GM23248 (cell line): ENCODE data around the gene DUSP19. TPM values are rescaled to one million over a fixed set of nuclear protein-coding genes. Genes with fewer than 3 reads are reported as not detected.

Experiments used
- DNase-seq: peaks from one replicate; pipeline ENCODE4 v3.0.0-alpha.2; 2015
- H2AFZ ChIP-seq: fragments of 200-600 bp; sonication (generic); 2 replicates; pipeline ENCODE4 v1.6.1; 2016; ENCODE audit warnings: antibody characterized with exemption
- H3F3A ChIP-seq: fragments of 200-600 bp; sonication (generic); 2 replicates; pipeline ENCODE4 v1.6.1; 2016; ENCODE audit warnings: mild to moderate bottlenecking, antibody characterized with exemption, mixed run types; ENCODE audit not compliant: insufficient read depth
- H3K27ac ChIP-seq: fragments of 200-600 bp; sonication (generic); 2 replicates; pipeline ENCODE4 v1.5.1; 2016; ENCODE audit warnings: mild to moderate bottlenecking
- H3K27me3 ChIP-seq: fragments of 200-600 bp; sonication (generic); replicated peaks from 2 replicates; pipeline ENCODE4 v1.6.1; 2016; ENCODE audit warnings: mild to moderate bottlenecking; ENCODE audit not compliant: insufficient read depth
- H3K36me3 ChIP-seq: fragments of 200-600 bp; sonication (generic); 2 replicates; pipeline ENCODE4 v1.6.1; 2016; ENCODE audit warnings: low read depth, mild to moderate bottlenecking
- H3K4me1 ChIP-seq: fragments of 200-600 bp; sonication (generic); 2 replicates; pipeline ENCODE4 v1.6.1; 2016; ENCODE audit warnings: mild to moderate bottlenecking; ENCODE audit not compliant: insufficient read depth
- H3K4me2 ChIP-seq: fragments of 200-600 bp; sonication (generic); one replicate; pipeline ENCODE4 v1.6.1; 2016; ENCODE audit warnings: mild to moderate bottlenecking; ENCODE audit not compliant: unreplicated experiment
- H3K4me3 ChIP-seq: fragments of 200-600 bp; sonication (generic); 2 replicates; pipeline ENCODE4 v1.5.1; 2016; ENCODE audit warnings: mild to moderate bottlenecking
- H3K79me2 ChIP-seq: fragments of 200-600 bp; sonication (generic); 2 replicates; pipeline ENCODE4 v1.6.1; 2016; ENCODE audit warnings: mild to moderate bottlenecking; ENCODE audit not compliant: insufficient read depth
- H3K9ac ChIP-seq: fragments of 200-600 bp; sonication (generic); 2 replicates; pipeline ENCODE4 v1.6.1; 2016; ENCODE audit warnings: mild to moderate bottlenecking
- H3K9me2 ChIP-seq: fragments of 200-600 bp; sonication (generic); 2 replicates; pipeline ENCODE4 v1.6.1; 2016; ENCODE audit warnings: mixed run types, mild to moderate bottlenecking, moderate library complexity; ENCODE audit not compliant: insufficient read depth
- H3K9me3 ChIP-seq: fragments of 200-600 bp; sonication (generic); one replicate; pipeline ENCODE4 v1.6.1; 2017; ENCODE audit warnings: low read depth
- H4K20me1 ChIP-seq: fragments of 200-600 bp; sonication (generic); 2 replicates; pipeline ENCODE4 v1.6.0; 2016; ENCODE audit not compliant: insufficient read depth
- EZH2 ChIP-seq: fragments of 200-600 bp; sonication (generic); IDR thresholded peaks from 2 replicates; pipeline ENCODE4 v1.6.1; 2018; ENCODE audit warnings: antibody characterized with exemption, mild to moderate bottlenecking; ENCODE audit not compliant: insufficient read depth, poor library complexity, severe bottlenecking
- EZH2phosphoT487 ChIP-seq: fragments of 200-600 bp; sonication (generic); IDR thresholded peaks from 2 replicates; pipeline ENCODE4 v1.6.1; 2018; ENCODE audit warnings: antibody characterized with exemption, moderate library complexity, mild to moderate bottlenecking, low read depth; ENCODE audit not compliant: insufficient read depth
- WGBS, 2 experiments: methylation state at CpG; one replicate each; pipeline ENCODE4 v1.1.6; 2015 to 2017; ENCODE audit warnings: low lambda C conversion rate in 2 of 2, low coverage in 1 of 2; ENCODE audit errors: missing lambda C conversion rate in 2 of 2; 5-methylcytosine and 5-hydroxymethylcytosine counted together
- in situ Hi-C: fragments of 300-500 bp; cut with MboI; formaldehyde crosslinking; loops from 2 replicates; pipeline ENCODE4 v1.15.0; 2020
- polyA plus RNA-seq: library from polyadenylated mRNA; unstranded; fragments of >200 nt; fragmentation: Nextera tagmentation; extraction: Ambion mirVana; gene quantifications from 2 replicates; pipeline ENCODE4 v1.2.1, GENCODE V29; 2016
- small RNA-seq: library from RNA; depleted of rRNA; stranded (forward); fragments of <200 nt; gene quantifications from one replicate; pipeline ENCODE3, GENCODE V24; 2014; ENCODE audit warnings: low read depth, low replicate concordance
- total RNA-seq: library from RNA; depleted of rRNA; stranded (reverse); fragments of >200 nt; shearing (Covaris generic); gene quantifications from 2 replicates; pipeline ENCODE4 v1.2.3, GENCODE V29; 2014; rRNA removed

The DUSP19 gene
- total and polyA plus RNA-seq, 2 experiments from 2014 or later, result 1.8 to 2.3 TPM

GRCh38 chr2:183149489-183149888 lies 70.9 kb downstream of the DUSP19 start:
- H3K4me1 ChIP-seq, result peaks cover 5% of the 10 kb centered on the region; the same call in 1 of the 2 replicates
- H3K4me2 ChIP-seq, result peak overlapping the region; percentile 32
- H3K79me2 ChIP-seq, result peaks cover 34% of the 10 kb centered on the region

More at GRCh38 chr2:183149489-183149888, 70.9 kb downstream of the DUSP19 start:
- in situ Hi-C loops, result no loop called here
- H3K9me3 ChIP-seq, result no peaks in the 10 kb centered on the region
- no peaks in the 10 kb centered on the region for H3K27me3 ChIP-seq
- H4K20me1 ChIP-seq, result no peaks in the 10 kb centered on the region
- H3F3A ChIP-seq, result no peaks in the 10 kb centered on the region
- H3K9me2 ChIP-seq, result no peaks in the 10 kb centered on the region
- H3K36me3 ChIP-seq, result peaks cover 15% of the 10 kb centered on the region
- H3K27ac ChIP-seq, result peak overlapping the region; percentile 16; the same call in 1 of the 2 replicates
- H3K9ac ChIP-seq, result no peak overlapping the region
- H3K4me3 ChIP-seq, result no peak overlapping the region
- DNase-seq, result peak; percentile 49
- TF ChIP-seq EZH2 (no peak), EZH2phosphoT487 (no peak)
- WGBS, 2 experiments, result 57 to 63% methylated on average over 2 of the region's 2 CpGs
- no peak overlapping the region for H2AFZ ChIP-seq

Small RNA genes lying within 50 kb of the gene (small RNA-seq; reads per million reads assigned to genes)
- not detected for gene RF00599

Other genes starting within 250 kb of the DUSP19 start
- gene FRZB, start 212.1 kb upstream of the DUSP19 start, total RNA-seq, result 0.32 TPM in 1 of 2 replicates, not detected in the other
- gene FRZB, start 212.1 kb upstream of the DUSP19 start, polyA plus RNA-seq, result 0.08 TPM in 1 of 2 replicates, not detected in the other
- 169 and 201 TPM in 2 replicates for gene NCKAP1, start 40.3 kb upstream of the DUSP19 start, total RNA-seq
- gene NCKAP1, start 40.3 kb upstream of the DUSP19 start, polyA plus RNA-seq, result 57.4 and 58.9 TPM in 2 replicates
- 8.5 and 12.9 TPM in 2 replicates for gene NUP35, start 45.7 kb downstream of the DUSP19 start, total RNA-seq
- 10.9 and 11.3 TPM in 2 replicates for gene NUP35, start 45.7 kb downstream of the DUSP19 start, polyA plus RNA-seq